Spinal cord (tissue), 10 donors: ENCODE data around the gene ZNF511. TPM values are rescaled to one million over a fixed set of nuclear protein-coding genes. Genes with fewer than 3 reads are reported as not detected.
A peak's percentile ranks its signal among the peaks of the same experiment; 100 is the strongest.

Source experiments
- DNase-seq, 6 donors: peaks; one replicate each; pipeline versions ENCODE4 v3.0.0 to v3.0.0-alpha.2; 2013 to 2015; ENCODE audit warnings: low spot score in 6 of 6, low read depth in 4 of 6
- H3K27ac ChIP-seq: one replicate; pipeline ENCODE4 v1.5.1; 2013; ENCODE audit warnings: low read depth, low read length, control low read depth
- H3K27me3 ChIP-seq: one replicate; pipeline ENCODE4 v1.6.1; 2013; ENCODE audit warnings: low read length; ENCODE audit not compliant: control insufficient read depth, insufficient read depth
- H3K36me3 ChIP-seq: one replicate; pipeline ENCODE4 v1.6.1; 2013; ENCODE audit warnings: low read length; ENCODE audit not compliant: control insufficient read depth, insufficient read depth
- H3K4me1 ChIP-seq: one replicate; pipeline ENCODE4 v1.6.1; 2013; ENCODE audit warnings: low read length; ENCODE audit not compliant: control insufficient read depth, insufficient read depth
- H3K4me3 ChIP-seq: one replicate; pipeline ENCODE4 v1.5.1; 2013; ENCODE audit warnings: low read depth, low read length, control low read depth
- H3K9me3 ChIP-seq: one replicate; pipeline ENCODE4 v1.6.1; 2013; ENCODE audit warnings: low read length; ENCODE audit not compliant: control insufficient read depth, insufficient read depth
- WGBS: methylation state at CpG from one replicate; pipeline ENCODE4 v1.1.5; 2013; ENCODE audit warnings: missing lambda C conversion rate; ENCODE audit not compliant: insufficient coverage; 5-methylcytosine and 5-hydroxymethylcytosine counted together
- polyA plus RNA-seq, 2 donors: library from polyadenylated mRNA; unstranded; fragments of 120-200 nt; gene quantifications; one replicate each; pipeline ENCODE4 v1.2.1, GENCODE V29; 2013; ENCODE audit not compliant: insufficient read length in 2 of 2
- total RNA-seq, 2 donors: library from RNA; depleted of rRNA in 1 of 2; stranded (reverse); fragments of 120-200 nt in 1 of 2; fragments of >200 nt in 1 of 2; gene quantifications; one replicate each; pipeline versions ENCODE4 v1.2.3 to v1.2.4, GENCODE V29; 2013 to 2014
- donor health status: healthy.

ZNF511 gene
- total and polyA plus RNA-seq, 4 donors = 9.4 to 25.8 (median 22.1) TPM

DNA sequence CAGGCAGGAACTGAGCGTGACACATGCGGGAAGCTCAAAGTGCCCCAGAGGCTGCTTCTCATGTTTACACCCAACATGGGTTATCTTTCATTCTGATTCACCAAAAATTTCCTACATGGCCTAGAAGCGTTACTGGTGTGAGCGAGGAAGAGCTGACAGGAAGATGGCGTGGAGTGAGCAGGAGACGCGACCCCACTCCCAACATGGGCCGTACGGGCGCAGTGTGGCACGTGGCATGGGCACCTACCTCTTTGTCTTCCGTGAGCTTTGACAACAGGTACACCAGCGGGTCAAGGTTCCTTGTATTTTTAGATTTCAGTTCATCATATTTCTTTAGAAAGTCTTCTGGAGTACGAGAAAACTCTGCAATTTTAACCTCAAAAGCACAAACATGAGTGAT is 9.0 kb upstream of the ZNF511 start:
- H3K4me1 ChIP-seq = no peaks in the 10 kb centered on the region
- 97% methylated on average over 7 of the region's 14 CpGs for WGBS
- H3K9me3 ChIP-seq = no peaks in the 10 kb centered on the region
- no peak overlapping the region for H3K27ac ChIP-seq
- peaks cover 89% of the 10 kb centered on the region for H3K36me3 ChIP-seq
- no peaks in the 10 kb centered on the region for H3K27me3 ChIP-seq
- H3K4me3 ChIP-seq = no peak overlapping the region
- DNase-seq = no peak

DNA sequence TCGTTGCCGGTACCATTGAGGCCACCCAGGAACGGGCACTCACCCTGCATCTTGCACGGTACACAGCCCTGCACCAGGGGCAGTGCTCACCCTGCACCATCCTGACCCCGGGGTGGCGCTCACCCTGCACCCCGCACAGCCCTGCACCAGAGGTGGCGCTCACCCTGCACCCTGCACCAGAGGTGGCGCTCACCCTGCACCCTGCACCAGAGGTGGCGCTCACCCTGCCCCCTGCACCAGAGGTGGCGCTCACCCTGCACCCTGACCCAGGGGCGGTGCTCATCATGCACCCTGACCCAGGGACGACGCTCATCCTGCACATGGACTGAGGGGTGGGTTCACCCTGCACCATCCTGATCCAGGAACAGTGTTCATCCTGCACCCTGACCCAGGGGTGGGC is 6.5 kb upstream of the ZNF511 start:
- Histone ChIP-seq H3K27ac (no peak overlapping the region), H3K4me3 (no peak overlapping the region), H3K27me3 (no peaks in the 10 kb centered on the region), H3K4me1 (peaks cover 6% of the 10 kb centered on the region), H3K36me3 (peaks cover 69% of the 10 kb centered on the region), H3K9me3 (no peaks in the 10 kb centered on the region)
- DNase-seq = no peak
- 96% methylated on average over 13 of the region's 14 CpGs for WGBS

DNA sequence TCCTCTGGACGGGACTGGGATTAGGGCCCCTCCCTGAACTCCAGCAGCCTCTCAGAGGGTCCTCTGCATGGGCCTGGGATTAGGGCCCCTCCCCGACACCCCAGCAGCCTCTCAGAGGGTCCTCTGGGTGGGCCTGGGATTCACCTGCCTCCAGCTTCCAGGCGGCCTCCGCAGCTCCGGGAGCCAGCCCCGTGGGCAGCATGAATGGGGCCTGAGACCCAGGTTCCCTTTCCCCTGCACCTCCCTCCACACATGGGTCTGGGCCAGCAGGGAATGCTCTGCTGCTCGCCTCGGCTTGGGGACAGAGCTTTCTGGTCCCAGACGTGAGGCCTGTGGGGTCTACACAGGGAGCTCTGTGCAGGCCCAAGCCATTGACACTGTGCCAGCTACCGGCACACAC is 5.5 kb upstream of the ZNF511 start:
- DNase-seq = no peak
- H3K27ac ChIP-seq = no peak overlapping the region
- H3K36me3 ChIP-seq = peaks cover 60% of the 10 kb centered on the region
- 88% methylated on average over 10 of the region's 10 CpGs for WGBS
- H3K27me3 ChIP-seq = no peaks in the 10 kb centered on the region
- H3K4me3 ChIP-seq = no peak overlapping the region
- no peaks in the 10 kb centered on the region for H3K9me3 ChIP-seq
- H3K4me1 ChIP-seq = peaks cover 16% of the 10 kb centered on the region

DNA sequence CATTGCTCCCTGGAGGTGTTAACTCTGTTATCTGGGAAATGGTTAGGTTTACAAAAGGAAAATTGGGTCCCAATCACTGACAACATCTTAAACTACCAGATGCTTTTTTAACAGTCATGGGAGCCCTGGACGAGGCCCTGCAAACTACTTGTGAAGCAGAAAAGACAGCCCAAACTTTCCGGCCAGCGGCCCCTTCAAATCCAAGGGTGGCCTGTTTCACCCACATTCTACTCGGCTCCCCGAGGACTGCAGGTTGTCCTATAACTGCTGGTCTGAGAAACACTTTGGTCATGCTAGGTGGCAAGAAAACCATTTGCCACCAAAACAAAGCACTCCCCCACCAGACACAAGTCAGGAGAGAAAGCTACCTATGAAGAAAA is 2.6 kb upstream of the ZNF511 start:
- no peak overlapping the region for H3K4me3 ChIP-seq
- DNase-seq = no peak
- H3K4me1 ChIP-seq = peaks cover 25% of the 10 kb centered on the region
- 100% methylated on average over 5 of the region's 5 CpGs for WGBS
- peaks cover 49% of the 10 kb centered on the region for H3K36me3 ChIP-seq
- H3K27me3 ChIP-seq = no peaks in the 10 kb centered on the region
- no peak overlapping the region for H3K27ac ChIP-seq
- no peaks in the 10 kb centered on the region for H3K9me3 ChIP-seq

DNA sequence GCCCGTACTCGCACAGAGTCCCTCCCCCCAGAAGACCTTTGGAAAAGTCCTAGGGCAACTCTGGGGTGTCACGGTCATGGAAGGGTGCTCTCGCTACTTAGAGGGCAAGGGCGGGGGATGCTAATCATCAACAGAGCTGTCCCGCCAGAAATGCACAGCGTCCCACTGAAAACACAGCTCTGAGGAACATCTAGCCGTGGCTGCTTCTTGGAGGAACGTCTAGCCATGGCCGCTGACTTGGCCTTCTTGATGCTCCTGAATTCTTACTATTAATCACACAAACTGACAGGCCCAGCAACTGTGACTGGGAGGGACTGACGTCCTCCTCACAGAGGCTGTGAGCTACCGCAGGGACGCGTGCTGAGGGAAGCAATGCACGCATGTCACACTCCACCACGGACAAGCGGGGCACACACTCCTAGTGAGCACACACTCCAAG is 1.8 kb upstream of the ZNF511 start:
- no peak overlapping the region for H3K4me3 ChIP-seq
- WGBS = 88% methylated on average over 15 of the region's 17 CpGs
- H3K36me3 ChIP-seq = peaks cover 49% of the 10 kb centered on the region
- DNase-seq = no peak
- H3K27me3 ChIP-seq = no peaks in the 10 kb centered on the region
- peaks cover 25% of the 10 kb centered on the region for H3K4me1 ChIP-seq
- H3K27ac ChIP-seq = no peak overlapping the region
- H3K9me3 ChIP-seq = no peaks in the 10 kb centered on the region

DNA sequence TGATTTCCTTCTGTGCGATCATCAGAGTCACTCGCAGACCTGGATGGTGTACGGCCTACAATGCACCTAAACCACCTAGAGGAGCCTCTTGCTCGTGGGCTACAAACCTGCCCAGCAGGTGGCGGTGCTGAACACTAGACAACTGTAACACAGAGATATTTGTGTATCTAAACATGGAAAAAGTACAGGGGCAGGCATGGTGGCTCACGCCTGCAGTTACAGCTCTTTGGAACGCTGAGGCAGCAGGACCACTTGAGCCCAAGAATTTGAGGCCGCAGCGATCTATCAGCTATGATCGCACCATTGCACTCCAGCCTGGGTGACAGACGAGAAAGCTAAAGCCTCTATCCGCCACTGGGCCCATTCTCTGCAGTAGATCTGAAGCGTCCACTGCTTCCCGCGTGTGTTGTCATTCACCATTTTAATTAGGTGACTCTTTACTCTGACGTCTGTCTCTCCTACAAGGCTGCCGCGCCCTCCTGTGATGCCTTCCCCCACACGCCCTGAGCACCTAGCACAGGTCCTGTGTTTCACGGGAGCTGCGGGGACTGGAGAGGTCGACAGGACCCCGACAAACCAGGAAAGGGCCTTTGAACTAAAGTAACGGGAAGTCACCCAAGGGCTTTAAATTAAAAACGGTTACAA is 816 bp upstream of the ZNF511 start:
- peaks cover 51% of the 10 kb centered on the region for H3K36me3 ChIP-seq
- DNase-seq = peak in 2 of 6 donors; percentile 55 to 79
- 12% methylated on average over 23 of the region's 25 CpGs for WGBS
- H3K4me1 ChIP-seq = peaks cover 25% of the 10 kb centered on the region
- H3K27me3 ChIP-seq = no peaks in the 10 kb centered on the region
- no peaks in the 10 kb centered on the region for H3K9me3 ChIP-seq
- H3K4me3 ChIP-seq = peak overlapping the region; percentile 74
- H3K27ac ChIP-seq = peak overlapping the region; percentile 67

DNA sequence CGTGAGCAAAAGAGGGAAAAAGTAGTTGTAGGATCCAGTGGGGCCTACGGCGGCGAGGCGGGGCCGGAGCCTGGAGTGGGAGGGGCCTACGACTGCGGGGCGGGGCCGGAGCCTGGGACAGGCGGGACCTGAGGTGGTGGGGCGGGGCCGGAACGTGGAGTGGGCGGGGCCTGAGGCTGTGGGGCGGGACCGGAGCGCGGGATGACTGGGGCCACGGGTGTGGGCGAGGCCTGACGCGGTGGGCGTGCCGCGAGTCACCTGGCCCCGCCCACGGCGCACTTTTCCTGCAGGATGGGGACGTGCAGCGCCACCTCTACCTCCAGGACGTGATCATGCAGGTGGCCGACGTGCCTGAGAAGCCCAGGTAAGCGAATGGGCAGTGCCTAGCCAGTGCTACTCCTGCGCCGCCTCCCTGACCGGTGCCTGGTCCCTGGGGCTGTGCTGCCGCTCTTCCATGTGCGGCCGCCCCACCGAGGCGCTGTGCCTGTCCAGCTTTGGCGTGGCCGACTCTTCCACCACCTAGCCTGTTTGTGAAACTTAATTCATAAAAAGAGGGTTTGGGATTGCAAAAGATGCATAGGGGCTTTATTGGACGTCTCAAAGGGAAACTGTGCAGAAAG is 496 bp downstream of the ZNF511 start:
- H3K4me1 ChIP-seq = peaks cover 29% of the 10 kb centered on the region
- 15% methylated on average over 39 of the region's 46 CpGs for WGBS

DNA sequence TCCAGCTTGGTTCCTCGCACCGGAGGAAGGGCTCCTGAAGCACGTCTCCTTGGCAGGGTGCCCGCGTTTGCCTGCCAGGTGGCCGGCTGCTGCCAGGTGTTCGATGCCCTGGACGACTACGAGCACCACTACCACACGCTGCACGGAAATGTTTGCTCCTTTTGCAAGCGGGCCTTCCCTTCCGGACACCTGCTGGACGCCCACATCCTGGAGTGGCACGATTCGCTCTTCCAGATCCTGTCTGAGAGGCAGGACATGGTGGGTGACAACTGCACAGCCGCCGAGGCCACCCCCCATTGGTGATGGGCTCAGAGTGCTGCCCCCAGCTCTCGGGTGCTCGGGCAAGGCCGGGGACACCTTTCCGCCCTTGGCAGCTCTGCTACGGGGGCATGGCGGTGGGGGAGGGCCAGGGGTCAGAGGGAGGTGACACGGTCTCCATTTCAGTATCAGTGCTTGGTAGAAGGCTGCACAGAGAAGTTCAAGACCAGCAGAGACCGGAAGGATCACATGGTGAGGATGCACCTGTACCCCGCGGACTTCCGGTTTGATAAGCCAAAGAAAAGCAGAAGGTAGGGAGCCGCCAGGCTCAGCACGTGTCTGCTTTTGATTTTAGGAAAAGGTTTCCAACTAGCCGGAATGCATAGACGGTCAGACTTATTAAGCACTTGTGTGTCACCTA is 1.1 kb downstream of the ZNF511 start:
- Histone ChIP-seq H3K4me3 (no peak overlapping the region), H3K9me3 (no peaks in the 10 kb centered on the region), H3K27me3 (no peaks in the 10 kb centered on the region), H3K36me3 (peaks cover 46% of the 10 kb centered on the region), H3K27ac (no peak overlapping the region), H3K4me1 (peaks cover 33% of the 10 kb centered on the region)
- WGBS = 94% methylated on average over 33 of the region's 33 CpGs
- no peak for DNase-seq

More for the DNA sequence above, 496 bp downstream of the ZNF511 start:
- Histone ChIP-seq H3K9me3 (no peaks in the 10 kb centered on the region), H3K36me3 (peaks cover 42% of the 10 kb centered on the region), H3K27ac (peak overlapping the region; percentile 79), H3K27me3 (no peaks in the 10 kb centered on the region), H3K4me3 (peak overlapping the region; percentile 50)
- peak in 3 of 6 donors; percentile 76 to 95 (median 93) for DNase-seq

DNA sequence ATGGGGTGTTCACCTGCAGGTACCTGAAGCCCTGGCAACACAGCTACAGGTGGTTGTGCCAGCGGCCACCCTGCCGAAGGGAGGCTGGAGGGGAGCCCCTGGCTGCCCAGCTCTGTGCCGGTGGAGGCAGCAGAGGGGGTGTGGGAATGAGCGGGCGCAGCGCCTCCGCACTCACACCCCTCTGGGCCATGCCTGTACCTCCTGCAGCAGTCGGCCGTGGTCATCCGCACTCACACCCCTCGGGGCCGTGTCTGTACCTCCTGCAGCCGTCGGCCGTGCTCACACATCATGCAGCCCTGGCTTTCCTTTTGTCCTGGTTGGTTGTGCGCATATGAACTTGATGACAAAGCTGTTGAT is 1.7 kb downstream of the ZNF511 start:
- H3K4me1 ChIP-seq = peaks cover 36% of the 10 kb centered on the region
- no peak overlapping the region for H3K4me3 ChIP-seq
- no peak for DNase-seq
- peaks cover 48% of the 10 kb centered on the region for H3K36me3 ChIP-seq
- WGBS = 96% methylated on average over 15 of the region's 16 CpGs
- H3K27me3 ChIP-seq = no peaks in the 10 kb centered on the region
- no peaks in the 10 kb centered on the region for H3K9me3 ChIP-seq
- H3K27ac ChIP-seq = no peak overlapping the region

DNA sequence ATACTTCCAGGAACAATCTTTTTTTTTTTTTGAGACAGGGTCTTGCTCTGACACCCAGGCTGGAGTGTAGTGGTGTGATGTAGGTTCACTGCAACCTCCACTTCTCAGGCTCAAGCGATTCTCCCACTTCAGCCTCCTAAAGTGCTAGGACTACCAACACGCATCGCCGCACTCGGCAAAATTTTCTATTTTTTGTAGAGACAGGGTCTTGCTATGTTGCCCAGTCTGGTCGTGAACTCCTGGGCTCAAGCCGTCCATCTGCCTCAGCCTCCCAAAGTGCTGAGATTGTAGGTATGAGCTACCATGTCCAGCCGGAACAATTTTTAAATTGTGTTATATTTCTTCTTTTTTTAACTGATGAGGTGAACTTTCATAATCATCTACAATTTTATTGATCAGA is 2.1 kb downstream of the ZNF511 start:
- no peak for DNase-seq
- 98% methylated on average over 6 of the region's 8 CpGs for WGBS
- no peak overlapping the region for H3K27ac ChIP-seq

More for the DNA sequence above, 2.1 kb downstream of the ZNF511 start:
- H3K27me3 ChIP-seq = no peaks in the 10 kb centered on the region
- peaks cover 45% of the 10 kb centered on the region for H3K36me3 ChIP-seq
- H3K9me3 ChIP-seq = no peaks in the 10 kb centered on the region
- peaks cover 36% of the 10 kb centered on the region for H3K4me1 ChIP-seq
- H3K4me3 ChIP-seq = no peak overlapping the region
